Muscle layer of duodenum (tissue), 2 donors: ENCODE results near the gene CORO1C.
"Not testable (repeated sequence)": the region's sequence is repeated elsewhere in the genome, so short reads cannot be mapped to it uniquely, and the experiment has no call there.

Source experiments
- H3K27ac ChIP-seq: one replicate; pipeline ENCODE4 v1.7.0; 2013; ENCODE audit warnings: mild to moderate bottlenecking, low read length
- H3K27me3 ChIP-seq: one replicate; pipeline ENCODE4 v1.7.0; 2013; ENCODE audit warnings: low read depth, mild to moderate bottlenecking, control low read depth, low read length
- H3K36me3 ChIP-seq, 2 donors: one replicate each; pipeline ENCODE4 v1.7.0; 2013; ENCODE audit warnings: low read length in 2 of 2, control low read depth in 1 of 2, mild to moderate bottlenecking in 1 of 2; ENCODE audit not compliant: insufficient read depth in 2 of 2, control insufficient read depth in 1 of 2
- H3K4me1 ChIP-seq, 2 donors: one replicate each; pipeline ENCODE4 v1.7.0; 2013; ENCODE audit warnings: low read length in 2 of 2, mild to moderate bottlenecking in 2 of 2, control low read depth in 1 of 2, moderate library complexity in 1 of 2; ENCODE audit not compliant: insufficient read depth in 2 of 2, control insufficient read depth in 1 of 2
- H3K4me3 ChIP-seq, 2 donors: one replicate each; pipeline ENCODE4 v1.7.0; 2013; ENCODE audit warnings: low read length in 2 of 2, low read depth in 1 of 2, mild to moderate bottlenecking in 1 of 2
- H3K9me3 ChIP-seq, 2 donors: one replicate each; pipeline ENCODE4 v1.7.0; 2013; ENCODE audit warnings: low read length in 2 of 2, control low read depth in 1 of 2, mild to moderate bottlenecking in 1 of 2; ENCODE audit not compliant: control insufficient read depth in 1 of 2
- donor health status: healthy.

Gene CORO1C

DNA sequence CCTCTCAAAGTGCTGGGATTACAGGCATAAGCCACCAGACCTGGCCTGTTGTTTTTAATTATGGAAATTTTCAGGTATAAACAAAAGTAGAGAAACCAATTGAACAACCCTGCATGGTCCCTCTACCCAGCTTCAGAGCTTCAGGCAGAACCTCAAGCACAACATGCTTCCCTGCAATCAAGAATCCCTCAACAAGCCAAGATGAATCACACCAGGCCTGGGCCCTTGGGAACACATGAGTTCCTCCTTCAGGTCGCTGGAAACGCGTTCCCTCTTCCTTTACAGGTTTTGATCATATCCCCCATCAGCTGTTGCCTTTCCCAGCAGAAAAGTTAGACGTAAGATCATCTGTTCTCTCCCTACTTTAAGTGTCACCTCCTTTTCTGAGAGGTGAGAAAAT lies 20.5 kb upstream of the CORO1C start:
- H3K27me3 ChIP-seq: no peaks in the 10 kb centered on the region
- H3K36me3 ChIP-seq: no peaks in the 10 kb centered on the region
- H3K4me3 ChIP-seq: no peak overlapping the region
- H3K27ac ChIP-seq: no peak overlapping the region
- no peaks in the 10 kb centered on the region for H3K9me3 ChIP-seq
- peaks cover 11 to 27% of the 10 kb centered on the region in 2 donors for H3K4me1 ChIP-seq

DNA sequence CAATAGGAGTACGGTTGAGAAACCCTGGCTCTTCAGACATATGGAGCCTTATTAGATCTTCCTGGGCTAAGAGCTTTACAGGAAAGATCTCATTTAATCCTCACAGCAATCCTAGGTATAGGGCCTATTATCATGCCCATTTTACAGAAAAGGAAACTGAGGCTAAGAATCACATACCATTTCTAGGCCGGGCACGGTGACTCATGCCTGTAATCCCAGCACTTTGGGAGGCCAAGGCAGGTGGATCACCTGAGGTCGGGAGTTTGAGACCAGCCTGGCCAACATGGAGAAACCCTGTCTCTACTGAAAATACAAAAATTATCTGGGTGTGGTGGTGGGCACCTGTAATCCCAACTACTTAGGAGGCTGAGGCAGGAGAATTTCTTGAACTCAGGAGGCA lies 19.7 kb upstream of the CORO1C start:
- H3K4me3 ChIP-seq, H3K27me3 ChIP-seq, H3K9me3 ChIP-seq, H3K36me3 ChIP-seq, H3K27ac ChIP-seq: not testable (repeated sequence)
- peaks cover 11 to 27% of the 10 kb centered on the region in 2 donors for H3K4me1 ChIP-seq

DNA sequence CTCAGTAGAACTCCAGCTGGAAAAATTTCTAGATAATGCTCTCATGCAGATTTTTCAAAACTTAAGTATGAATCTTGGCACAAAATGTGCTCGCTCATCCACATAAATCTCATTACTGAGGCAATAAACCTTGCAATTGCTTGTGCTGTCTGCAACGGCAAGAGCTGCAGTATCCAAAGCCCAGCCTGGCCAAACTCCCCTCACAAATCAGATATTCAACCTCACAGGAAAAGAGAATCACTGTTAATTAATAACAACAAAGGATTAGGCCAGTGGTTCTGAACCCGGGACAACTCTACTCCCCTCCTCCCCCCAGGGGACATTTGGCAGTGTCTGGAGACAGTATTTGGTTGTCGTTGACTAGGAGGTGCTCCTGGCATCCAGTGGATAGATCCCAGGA lies 19.2 kb upstream of the CORO1C start:
- H3K27me3 ChIP-seq: no peaks in the 10 kb centered on the region
- no peak overlapping the region for H3K27ac ChIP-seq
- peaks cover 11 to 27% of the 10 kb centered on the region in 2 donors for H3K4me1 ChIP-seq
- H3K36me3 ChIP-seq: no peaks in the 10 kb centered on the region
- H3K4me3 ChIP-seq: no peak overlapping the region
- H3K9me3 ChIP-seq: no peaks in the 10 kb centered on the region

GRCh38 chr12:108747563-108747962 lies 16.2 kb upstream of the CORO1C start:
- no peak overlapping the region for H3K4me3 ChIP-seq
- H3K36me3 ChIP-seq: no peaks in the 10 kb centered on the region
- H3K9me3 ChIP-seq: no peaks in the 10 kb centered on the region
- peaks cover 11 to 26% of the 10 kb centered on the region in 2 donors for H3K4me1 ChIP-seq
- no peak overlapping the region for H3K27ac ChIP-seq
- H3K27me3 ChIP-seq: no peaks in the 10 kb centered on the region

GRCh38 chr12:108745641-108746040 lies 14.3 kb upstream of the CORO1C start:
- H3K36me3 ChIP-seq: no peaks in the 10 kb centered on the region
- no peaks in the 10 kb centered on the region for H3K9me3 ChIP-seq
- no peak overlapping the region for H3K27ac ChIP-seq
- peaks cover 0 to 7% of the 10 kb centered on the region in 2 donors for H3K4me1 ChIP-seq
- H3K27me3 ChIP-seq: no peaks in the 10 kb centered on the region
- H3K4me3 ChIP-seq: no peak overlapping the region

GRCh38 chr12:108744021-108744897 lies 12.9 kb upstream of the CORO1C start:
- no peaks in the 10 kb centered on the region for H3K4me1 ChIP-seq

GRCh38 chr12:108738170-108738569 lies 6.9 kb upstream of the CORO1C start:
- peaks cover 0 to 6% of the 10 kb centered on the region in 2 donors for H3K4me1 ChIP-seq
- no peak overlapping the region for H3K4me3 ChIP-seq
- H3K27ac ChIP-seq: no peak overlapping the region
- no peaks in the 10 kb centered on the region for H3K9me3 ChIP-seq
- H3K36me3 ChIP-seq: no peaks in the 10 kb centered on the region
- H3K27me3 ChIP-seq: no peaks in the 10 kb centered on the region

More at GRCh38 chr12:108744021-108744897, 12.9 kb upstream of the CORO1C start:
- H3K36me3 ChIP-seq: no peaks in the 10 kb centered on the region
- no peak overlapping the region for H3K27ac ChIP-seq
- no peaks in the 10 kb centered on the region for H3K9me3 ChIP-seq
- no peak overlapping the region for H3K4me3 ChIP-seq
- no peaks in the 10 kb centered on the region for H3K27me3 ChIP-seq

DNA sequence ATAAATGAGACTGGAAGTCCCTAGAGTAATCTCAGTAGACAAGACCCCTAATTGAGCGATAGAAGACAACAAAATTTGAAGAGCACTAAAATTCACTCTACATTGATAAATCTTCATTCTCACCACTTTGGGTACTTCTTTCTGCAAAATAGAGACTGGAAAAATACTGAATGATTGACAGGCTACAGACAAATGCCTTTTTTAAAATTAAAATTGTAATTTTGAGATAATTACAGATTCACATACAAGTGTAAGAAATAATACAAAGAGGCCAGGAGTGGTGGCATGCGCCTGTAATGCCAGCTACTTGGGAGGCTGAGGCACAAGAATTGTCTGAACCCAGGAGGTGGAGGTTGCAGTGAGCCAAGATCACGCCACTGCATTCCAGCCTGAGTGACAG lies 4.5 kb upstream of the CORO1C start:
- no peaks in the 10 kb centered on the region for H3K27me3 ChIP-seq
- H3K4me3 ChIP-seq: no peak overlapping the region
- H3K4me1 ChIP-seq: peaks cover 0 to 6% of the 10 kb centered on the region in 2 donors
- H3K36me3 ChIP-seq: peaks cover 0 to 3% of the 10 kb centered on the region in 2 donors
- H3K9me3 ChIP-seq: no peaks in the 10 kb centered on the region
- H3K27ac ChIP-seq: no peak overlapping the region

GRCh38 chr12:108734200-108734906 lies 3.0 kb upstream of the CORO1C start:
- Histone ChIP-seq H3K4me3 (no peak overlapping the region), H3K4me1 (peaks cover 0 to 6% of the 10 kb centered on the region in 2 donors), H3K27ac (peak overlapping the region; percentile 79), H3K9me3 (no peaks in the 10 kb centered on the region), H3K36me3 (peaks cover 0 to 12% of the 10 kb centered on the region in 2 donors), H3K27me3 (no peaks in the 10 kb centered on the region)

DNA sequence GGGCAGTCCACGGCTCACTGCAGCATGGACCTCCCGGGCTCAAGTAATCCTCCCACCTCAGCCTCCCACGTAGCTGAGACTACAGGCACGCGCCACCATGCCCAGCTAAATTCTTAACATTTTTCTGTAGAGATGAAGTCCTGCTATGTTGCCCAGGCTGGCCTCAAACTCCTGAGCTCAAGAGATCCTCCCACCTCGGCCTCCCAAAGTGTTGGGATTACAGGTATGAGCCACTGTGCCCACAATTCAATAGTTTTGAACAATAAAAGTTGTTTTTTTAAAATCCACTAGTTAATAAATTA lies 1.9 kb upstream of the CORO1C start:
- H3K27ac ChIP-seq: peak overlapping the region; percentile 16
- peaks cover 0 to 12% of the 10 kb centered on the region in 2 donors for H3K36me3 ChIP-seq
- not testable (repeated sequence) for H3K4me3 ChIP-seq, H3K27me3 ChIP-seq, H3K4me1 ChIP-seq, H3K9me3 ChIP-seq

- Histone ChIP-seq H3K36me3 (peaks cover 0 to 12% of the 10 kb centered on the region in 2 donors), H3K4me3 (peak overlapping the region; percentile 72 to 79), H3K4me1 (peaks cover 6 to 11% of the 10 kb centered on the region in 2 donors), H3K9me3 (no peaks in the 10 kb centered on the region), H3K27ac (peak overlapping the region; percentile 96), H3K27me3 (no peaks in the 10 kb centered on the region)
Measured at GRCh38 chr12:108732489-108733229, 1.3 kb upstream of the CORO1C start.
